Epithelial cell of esophagus (primary cell): Measurements from ENCODE around the gene SDCCAG8.
A peak's percentile ranks its signal among the peaks of the same experiment; 100 is the strongest.
"Not testable (repeated sequence)": the region's sequence is repeated elsewhere in the genome, so short reads cannot be mapped to it uniquely, and the experiment has no call there.

Experiments
- DNase-seq: peaks from one replicate; pipeline ENCODE4 v3.0.0; 2010; ENCODE audit warnings: low read depth
- H3K4me3 ChIP-seq: 2 replicates; pipeline ENCODE4 v1.5.1; 2011; ENCODE audit warnings: mild to moderate bottlenecking, low read length, control low read depth
- CTCF ChIP-seq: IDR thresholded peaks from 2 replicates; pipeline ENCODE4 v1.5.1; 2011; ENCODE audit warnings: low read depth, mild to moderate bottlenecking, low read length, control low read depth, inconsistent platforms; ENCODE audit not compliant: insufficient read depth; ENCODE audit errors: missing control alignments

The SDCCAG8 gene

GRCh38 chr1:243255791-243256512 is at the start of gene SDCCAG8:
Gene SDCCAG8, plus strand, starts transcription at chr1:243256041. Its CDS starts 133 bp downstream, at chr1:243256174.
- peak; percentile 100 for DNase-seq
- peak within 1 kb of the TSS; percentile 92 for H3K4me3 ChIP-seq
- no peak for TF ChIP-seq CTCF

- not testable (repeated sequence) for H3K4me3 ChIP-seq, DNase-seq
Measured at GRCh38 chr1:243211984-243212383, 43.9 kb upstream of the SDCCAG8 start.

- peak; percentile 29 for DNase-seq
- no peak for TF ChIP-seq CTCF
- H3K4me3 ChIP-seq = no peak overlapping the region
Measured at GRCh38 chr1:243213045-243213787, 42.6 kb upstream of the SDCCAG8 start.

GRCh38 chr1:243215276-243215875 is 40.5 kb upstream of the SDCCAG8 start:
- DNase-seq, H3K4me3 ChIP-seq: not testable (repeated sequence)

GRCh38 chr1:243216741-243217140 is 39.1 kb upstream of the SDCCAG8 start:
- TF ChIP-seq CTCF = no peak
- no peak for DNase-seq

GRCh38 chr1:243217349-243217748 is 38.5 kb upstream of the SDCCAG8 start:
- DNase-seq = no peak
- H3K4me3 ChIP-seq = no peak overlapping the region

More at GRCh38 chr1:243216741-243217140, 39.1 kb upstream of the SDCCAG8 start:
- H3K4me3 ChIP-seq = no peak overlapping the region

GRCh38 chr1:243218059-243218458 is 37.8 kb upstream of the SDCCAG8 start:
- H3K4me3 ChIP-seq = no peak overlapping the region
- no peak for DNase-seq
- TF ChIP-seq CTCF = no peak

More at GRCh38 chr1:243217349-243217748, 38.5 kb upstream of the SDCCAG8 start:
- TF ChIP-seq CTCF = no peak
